Endothelial cell of umbilical vein (primary cell): ENCODE data around the gene BARX1. TPM values are rescaled to one million over a fixed set of nuclear protein-coding genes. Genes with fewer than 3 reads are reported as not detected.

ENCODE experiments used
- BruUV-seq: library from RNA; stranded (reverse); fragments of 400-500 nt; replicated peaks from 2 replicates; lab custom pipeline; 2021; lab: Mats Ljungman, UMichigan
- CTCF ChIA-PET: fragments of 300-600, 350-600 bp; sonication (Branson Sonifier 250); formaldehyde crosslinking; loops from one replicate; lab custom pipeline; 2021; ENCODE audit warnings: antibody characterized with exemption, inconsistent platforms; lab: Charles Lee
- POLR2A ChIA-PET: fragments of 300-600, 350-600 bp; sonication (Branson Sonifier 250); formaldehyde crosslinking; loops from one replicate; lab custom pipeline; 2021; ENCODE audit warnings: antibody characterized with exemption, inconsistent platforms; lab: Charles Lee
- DNase-seq: peaks from one replicate; pipeline ENCODE4 v3.0.0-alpha.2; 2011; ENCODE audit warnings: low read depth, low spot score
- FAIRE-seq: peaks from 2 replicates; lab custom pipeline; 2011; peaks lifted over from hg19 to GRCh38; lab: Jason Lieb, UNC
- H2AFZ ChIP-seq: 2 replicates; pipeline ENCODE4 v1.6.0; 2012; ENCODE audit warnings: low read depth, low read length, control low read depth, inconsistent platforms
- H3K27ac ChIP-seq: 2 replicates; pipeline ENCODE4 v1.5.1; 2011; ENCODE audit warnings: low read depth, mild to moderate bottlenecking, control low read depth, low read length, moderate library complexity; ENCODE audit not compliant: insufficient read depth
- H3K27me3 ChIP-seq, 2 experiments: 2 replicates each; pipeline versions ENCODE4 v1.6.0 to v1.6.1; 2011; ENCODE audit warnings: low read length in 2 of 2, mixed read lengths in 1 of 2; ENCODE audit not compliant: control insufficient read depth in 2 of 2, insufficient read depth in 2 of 2
- H3K36me3 ChIP-seq, 2 experiments: 2 replicates in 1 of 2; 3 replicates in 1 of 2; pipeline ENCODE4 v1.5.1; 2011; ENCODE audit warnings: low read length in 2 of 2, mild to moderate bottlenecking in 1 of 2, moderate library complexity in 1 of 2; ENCODE audit not compliant: control insufficient read depth in 2 of 2, insufficient read depth in 2 of 2; ENCODE audit errors: extremely low read depth in 1 of 2
- H3K4me1 ChIP-seq: 3 replicates; pipeline ENCODE4 v1.5.1; 2011; ENCODE audit warnings: mild to moderate bottlenecking, low read length; ENCODE audit not compliant: control insufficient read depth, insufficient read depth; ENCODE audit errors: extremely low read depth
- H3K4me2 ChIP-seq: 2 replicates; pipeline ENCODE4 v1.6.1; 2011; ENCODE audit warnings: low read length, control low read depth, mixed read lengths; ENCODE audit not compliant: insufficient read depth
- H3K4me3 ChIP-seq, 3 experiments: fragments of 200-600 bp in 1 of 3; sonication (generic), shearing (Covaris generic) in 1 of 3; replicated peaks in 1 of 3; 2 replicates each; pipeline ENCODE4 v1.5.1; 2011 to 2016; ENCODE audit warnings: control low read depth in 3 of 3, low read length in 3 of 3, mild to moderate bottlenecking in 2 of 3, inconsistent platforms in 1 of 3, low read depth in 1 of 3, moderate library complexity in 1 of 3; ENCODE audit not compliant: insufficient read depth in 1 of 3
- H3K79me2 ChIP-seq: 2 replicates; pipeline ENCODE4 v1.6.0; 2012; ENCODE audit warnings: low read length, inconsistent platforms; ENCODE audit not compliant: control insufficient read depth, insufficient read depth
- H3K9ac ChIP-seq: replicated peaks from 2 replicates; pipeline ENCODE3; 2011; ENCODE audit warnings: low read length, control low read depth; ENCODE audit not compliant: insufficient read depth; ENCODE audit errors: extremely low read depth
- H3K9me1 ChIP-seq: replicated peaks from 3 replicates; pipeline ENCODE4 v1.6.0; 2011; ENCODE audit warnings: mild to moderate bottlenecking, low read length; ENCODE audit not compliant: control insufficient read depth, insufficient read depth; ENCODE audit errors: extremely low read depth
- H3K9me3 ChIP-seq: replicated peaks from 2 replicates; pipeline ENCODE4 v1.5.1; 2012; ENCODE audit warnings: low read length, inconsistent platforms; ENCODE audit not compliant: control insufficient read depth, insufficient read depth
- H4K20me1 ChIP-seq: replicated peaks from 2 replicates; pipeline ENCODE3; 2011; ENCODE audit warnings: mild to moderate bottlenecking, low read length; ENCODE audit not compliant: control insufficient read depth, insufficient read depth; ENCODE audit errors: extremely low read depth
- CTCF ChIP-seq, 2 donors: IDR thresholded peaks; 1 replicate in 1 of 2; 2 replicates in 1 of 2; pipeline ENCODE4 v1.5.1; 2011; ENCODE audit warnings: low read length in 2 of 2, mild to moderate bottlenecking in 2 of 2, moderate library complexity in 2 of 2, control low read depth in 1 of 2, inconsistent platforms in 1 of 2, low read depth in 1 of 2; ENCODE audit not compliant: insufficient read depth in 1 of 2; ENCODE audit errors: extremely low read depth in 1 of 2
- EZH2 ChIP-seq: IDR thresholded peaks from 2 replicates; pipeline ENCODE4 v1.6.1; 2012; ENCODE audit warnings: borderline replicate concordance, low read depth, mild to moderate bottlenecking, moderate library complexity, low read length, inconsistent platforms; ENCODE audit not compliant: severe bottlenecking
- FOS ChIP-seq: IDR thresholded peaks from 2 replicates; pipeline ENCODE4 v1.6.1; 2011; ENCODE audit warnings: mild to moderate bottlenecking, low read length, moderate library complexity, borderline replicate concordance; ENCODE audit not compliant: insufficient read depth
- GATA2 ChIP-seq: IDR thresholded peaks from 2 replicates; pipeline ENCODE4 v1.7.0; 2011; ENCODE audit warnings: low read depth, mild to moderate bottlenecking, moderate library complexity, mixed read lengths, low read length; ENCODE audit not compliant: insufficient read length, insufficient read depth
- JUN ChIP-seq: IDR thresholded peaks from 2 replicates; pipeline ENCODE4 v1.6.1; 2011; ENCODE audit warnings: borderline replicate concordance, low read depth; ENCODE audit not compliant: insufficient read length, insufficient read depth
- MAX ChIP-seq: IDR thresholded peaks from 2 replicates; pipeline ENCODE4 v1.6.1; 2011; ENCODE audit not compliant: insufficient read depth, insufficient read length
- MYC ChIP-seq: IDR thresholded peaks from one replicate; pipeline ENCODE4 v1.6.1; 2011; ENCODE audit warnings: mild to moderate bottlenecking, low read depth, low read length
- POLR2A ChIP-seq: IDR thresholded peaks from 2 replicates; pipeline ENCODE4 v1.6.1; 2012; ENCODE audit warnings: low read depth, mild to moderate bottlenecking, control low read depth, low read length
- POLR2AphosphoS5 ChIP-seq: IDR thresholded peaks from 2 replicates; pipeline ENCODE4 v1.6.1; 2012; ENCODE audit warnings: low read depth, mild to moderate bottlenecking, control low read depth, low read length, moderate library complexity; ENCODE audit not compliant: insufficient read depth
- dilution Hi-C: fragments of 300-500 bp; cut with MboI; formaldehyde crosslinking; loops from one replicate; pipeline ENCODE4 v1.15.0; 2019; ENCODE audit warnings: low sequenced_read_pairs; ENCODE audit not compliant: extremely low pct_ligation_motif_present
- intact Hi-C: fragments of 100-400 bp; cut with micrococcal nuclease; formaldehyde crosslinking; loops from one replicate; pipeline ENCODE4 v1.10.0; 2022
- polyA plus RNA-seq, 4 experiments: library from polyadenylated mRNA; depleted of rRNA in 3 of 4; stranded (reverse) in 3 of 4; unstranded in 1 of 4; fragments of >200 nt; gene quantifications; 2 replicates each; pipeline versions ENCODE4 v1.2.1 to v1.2.3, GENCODE V29; 2011 to 2012; ENCODE audit warnings: missing spikeins in 1 of 4
- total RNA-seq: library from RNA; stranded (reverse); gene quantifications from 2 replicates; pipeline ENCODE4 v1.2.3, GENCODE V29; 2021

The BARX1 gene
- total and polyA plus RNA-seq, 2 donors (not counting 3 experiments of a cell fraction or from before 2014, with no cell fraction given), result not detected

DNA sequence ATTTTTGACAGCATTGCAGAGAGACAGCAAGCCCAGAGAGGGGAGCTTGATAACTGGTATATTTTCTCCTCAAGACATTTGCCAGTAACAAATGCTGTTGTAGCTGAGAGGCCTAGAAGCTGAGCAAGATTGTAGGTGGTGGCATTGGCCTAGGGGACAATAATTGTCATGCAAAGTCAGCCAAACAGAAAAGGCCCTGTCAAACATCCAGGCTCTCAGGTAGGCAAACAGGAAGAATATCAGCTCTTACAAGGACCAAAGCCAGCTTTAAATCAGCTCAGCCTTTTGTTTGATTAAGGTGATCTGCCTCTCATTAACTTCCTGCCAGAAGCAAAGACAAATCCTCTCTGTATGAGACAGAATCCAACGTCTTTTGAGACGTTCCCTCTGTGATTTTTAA is 29.7 kb upstream of the BARX1 start:
- DNase-seq (no peak), FAIRE-seq (no peak)
- Histone ChIP-seq H2AFZ (no peak overlapping the region), H4K20me1 (no peaks in the 10 kb centered on the region), H3K4me1 (no peaks in the 10 kb centered on the region), H3K27me3 (peaks cover 0 to 12% of the 10 kb centered on the region in 2 experiments), H3K36me3 (no peaks in the 10 kb centered on the region), H3K79me2 (no peaks in the 10 kb centered on the region), H3K9me1 (no peaks in the 10 kb centered on the region), H3K9ac (no peak overlapping the region), H3K4me3 (no peak overlapping the region), H3K4me2 (no peak overlapping the region), H3K9me3 (no peaks in the 10 kb centered on the region), H3K27ac (no peak overlapping the region)
- TF ChIP-seq POLR2AphosphoS5 (no peak), POLR2A (no peak), GATA2 (no peak), EZH2 (no peak), MAX (no peak)
- CTCF ChIA-PET, result interaction anchor here (0.9 to 1.3 kb wide), 2 partner anchors 18 to 22 kb away, joined by 3 read pairs; no protein-coding TSS in a partner anchor
- no TSS peak for BruUV-seq
- dilution Hi-C loops (no loop called here), intact Hi-C loops (no loop called here)
- POLR2A ChIA-PET, result no interaction called here

DNA sequence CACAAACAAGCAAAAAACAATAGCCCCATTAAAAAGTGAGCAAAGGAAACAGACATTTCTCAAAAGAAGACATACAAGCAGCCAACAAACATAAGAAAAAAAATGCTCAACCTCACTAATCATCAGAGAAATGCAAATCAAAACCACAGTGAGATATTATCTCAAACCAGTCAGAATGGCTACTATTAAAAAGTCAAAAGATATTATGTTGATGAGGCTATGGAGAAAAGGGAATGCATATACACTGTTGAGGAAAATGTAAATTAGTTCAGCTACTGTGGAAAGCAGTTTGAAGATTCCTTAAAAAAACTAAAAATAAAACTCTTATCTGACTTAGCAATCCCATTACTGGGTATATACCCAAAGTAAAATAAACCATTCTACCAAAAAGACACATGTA is 28.7 kb upstream of the BARX1 start:
- DNase-seq (no peak), FAIRE-seq (no peak)
- no peaks in the 10 kb centered on the region for H4K20me1 ChIP-seq
- no TSS peak for BruUV-seq
- no peak overlapping the region for H3K27ac ChIP-seq
- no peak for TF ChIP-seq FOS
- no peak for TF ChIP-seq POLR2AphosphoS5
- TF ChIP-seq POLR2A, result no peak
- TF ChIP-seq CTCF (IDR thresholded peaks at IDR 0.05; ENCODE audit: extremely low read depth in 1 of 2, insufficient read depth in 1 of 2, low read depth in 1 of 2, low read length in 2 of 2), result no peak
- no peak for TF ChIP-seq MAX
- no peak for TF ChIP-seq MYC
- no peak for TF ChIP-seq GATA2
- no peak for TF ChIP-seq EZH2
- no peak for TF ChIP-seq JUN
- H3K9ac ChIP-seq, result no peak overlapping the region
- no peak overlapping the region for H3K4me3 ChIP-seq
- intact Hi-C loops (no loop called here), dilution Hi-C loops (no loop called here)
- no peaks in the 10 kb centered on the region for H3K4me1 ChIP-seq
- no peaks in the 10 kb centered on the region for H3K9me1 ChIP-seq
- no peaks in the 10 kb centered on the region for H3K9me3 ChIP-seq
- H3K36me3 ChIP-seq, result no peaks in the 10 kb centered on the region
- peaks cover 0 to 12% of the 10 kb centered on the region in 2 experiments for H3K27me3 ChIP-seq
- no peaks in the 10 kb centered on the region for H3K79me2 ChIP-seq
- ChIA-PET CTCF (interaction anchor here (1.3 kb wide), 1 partner anchor 21 kb away, joined by 3 read pairs; no protein-coding TSS in a partner anchor), POLR2A (no interaction called here)
- no peak overlapping the region for H3K4me2 ChIP-seq
- H2AFZ ChIP-seq, result no peak overlapping the region
